CD8-positive, alpha-beta memory T cell (primary cell): ENCODE measurements around the gene KIAA1671. TPM values are rescaled to one million over a fixed set of nuclear protein-coding genes. Genes with fewer than 3 reads are reported as not detected.

Experiments used
- CTCF ChIA-PET: fragments of 350-600 bp; sonication (Branson Sonifier 250); formaldehyde crosslinking; loops from one replicate; lab custom pipeline; 2021; ENCODE audit warnings: antibody characterized with exemption; lab: Charles Lee
- POLR2A ChIA-PET: fragments of 350-600 bp; sonication (Branson Sonifier 250); formaldehyde crosslinking; loops from one replicate; lab custom pipeline; 2021; ENCODE audit warnings: antibody characterized with exemption; lab: Charles Lee
- DNase-seq, 5 donors: peaks; one replicate each; pipeline versions ENCODE4 v3.0.0 to v3.0.0-alpha.2; 2020 to 2022; ENCODE audit warnings: mixed read lengths in 1 of 5
- H3K27ac ChIP-seq: one replicate; pipeline ENCODE4 v1.7.0; 2013; ENCODE audit warnings: low read depth, mild to moderate bottlenecking, low read length, moderate library complexity
- H3K27me3 ChIP-seq: 2 replicates; pipeline ENCODE4 v1.7.0; 2013; ENCODE audit warnings: low read length, mild to moderate bottlenecking; ENCODE audit not compliant: insufficient read depth, poor library complexity, severe bottlenecking
- H3K36me3 ChIP-seq: 2 replicates; pipeline ENCODE4 v1.7.0; 2013; ENCODE audit warnings: mild to moderate bottlenecking, low read length, moderate library complexity; ENCODE audit not compliant: insufficient read depth
- H3K4me1 ChIP-seq: 2 replicates; pipeline ENCODE4 v1.7.0; 2013; ENCODE audit warnings: mild to moderate bottlenecking, low read length, moderate library complexity; ENCODE audit not compliant: insufficient read depth
- H3K4me3 ChIP-seq: 2 replicates; pipeline ENCODE4 v1.7.0; 2013; ENCODE audit warnings: mild to moderate bottlenecking, low read length
- H3K9me3 ChIP-seq: 2 replicates; pipeline ENCODE4 v1.7.0; 2013; ENCODE audit warnings: mild to moderate bottlenecking, low read length
- H3K27ac Mint-ChIP-seq, 8 donors: one replicate each; pipeline ENCODE4 v1.8.0; 2020 to 2021; ENCODE audit warnings: mixed read lengths in 8 of 8, mild to moderate bottlenecking in 6 of 8, inconsistent platforms in 3 of 8, moderate library complexity in 3 of 8
- H3K27me3 Mint-ChIP-seq, 2 donors: one replicate each; pipeline ENCODE4 v1.8.0; 2020 to 2021; ENCODE audit warnings: mixed read lengths in 2 of 2, mild to moderate bottlenecking in 1 of 2, moderate library complexity in 1 of 2
- H3K36me3 Mint-ChIP-seq, 3 donors: one replicate each; pipeline ENCODE4 v1.8.0; 2020 to 2021; ENCODE audit warnings: mixed read lengths in 3 of 3, inconsistent platforms in 1 of 3, mild to moderate bottlenecking in 1 of 3
- H3K4me1 Mint-ChIP-seq, 3 donors: one replicate each; pipeline ENCODE4 v1.8.0; 2020 to 2021; ENCODE audit warnings: mixed read lengths in 3 of 3, inconsistent platforms in 1 of 3, mild to moderate bottlenecking in 1 of 3
- H3K4me3 Mint-ChIP-seq, 7 donors: one replicate each; pipeline ENCODE4 v1.8.0; 2020 to 2021; ENCODE audit warnings: mixed read lengths in 7 of 7, mild to moderate bottlenecking in 6 of 7, moderate library complexity in 4 of 7, inconsistent platforms in 2 of 7
- H3K9me3 Mint-ChIP-seq, 5 donors: one replicate each; pipeline ENCODE4 v1.8.0; 2020 to 2022; ENCODE audit warnings: mixed read lengths in 5 of 5, mild to moderate bottlenecking in 3 of 5, moderate library complexity in 2 of 5, inconsistent platforms in 1 of 5
- polyA plus RNA-seq: library from polyadenylated mRNA; unstranded; fragments of 300-500 nt; fragmentation: Illumina TruSeq; gene quantifications from one replicate; pipeline ENCODE4 v1.2.3, GENCODE V29; 2021
- total RNA-seq, 2 experiments: library from RNA; stranded (reverse); gene quantifications; one replicate each; pipeline ENCODE4 v1.2.3, GENCODE V29; 2021

Gene KIAA1671
- total and polyA plus RNA-seq, 3 experiments from 2014 or later, result 2.6 to 14.7 (median 13.8) TPM

GRCh38 chr22:24997023-24997422, 44.5 kb downstream of the KIAA1671 start:
- Mint-ChIP-seq H3K4me3 (no peak overlapping the region), H3K9me3 (peaks cover 0 to 4% (median under 1%) of the 10 kb centered on the region in 5 donors), H3K36me3 (peaks cover 0 to 6% (median 0%) of the 10 kb centered on the region in 3 donors), H3K27me3 (peaks cover 10 to 37% of the 10 kb centered on the region in 2 donors), H3K27ac (no peak overlapping the region), H3K4me1 (peaks cover 5 to 12% (median 8%) of the 10 kb centered on the region in 3 donors)
- ChIA-PET POLR2A (no interaction called here), CTCF (no interaction called here)
- H3K9me3 ChIP-seq, result no peaks in the 10 kb centered on the region
- H3K36me3 ChIP-seq, result no peaks in the 10 kb centered on the region
- DNase-seq, result no peak
- peaks cover 2% of the 10 kb centered on the region for H3K4me1 ChIP-seq
- H3K27me3 ChIP-seq, result no peaks in the 10 kb centered on the region
- no peak overlapping the region for H3K27ac ChIP-seq
- H3K4me3 ChIP-seq, result no peak overlapping the region

GRCh38 chr22:25000686-25001085, 48.2 kb downstream of the KIAA1671 start:
- Mint-ChIP-seq H3K27ac (no peak overlapping the region), H3K4me1 (peaks cover 10 to 17% (median 10%) of the 10 kb centered on the region in 3 donors), H3K9me3 (peaks cover 0 to 11% (median 8%) of the 10 kb centered on the region in 5 donors), H3K27me3 (peaks cover 9 to 19% of the 10 kb centered on the region in 2 donors), H3K36me3 (peaks cover 0 to 15% (median 0%) of the 10 kb centered on the region in 3 donors), H3K4me3 (no peak overlapping the region)
- Histone ChIP-seq H3K4me3 (no peak overlapping the region), H3K4me1 (peaks cover 5% of the 10 kb centered on the region), H3K27me3 (no peaks in the 10 kb centered on the region), H3K36me3 (no peaks in the 10 kb centered on the region), H3K9me3 (no peaks in the 10 kb centered on the region), H3K27ac (no peak overlapping the region)
- DNase-seq, result no peak
- ChIA-PET POLR2A (no interaction called here), CTCF (no interaction called here)

GRCh38 chr22:25002241-25002985, 49.9 kb downstream of the KIAA1671 start:
- H3K27me3 Mint-ChIP-seq, result peaks cover 3 to 7% of the 10 kb centered on the region in 2 donors
- Histone ChIP-seq H3K27ac (no peak overlapping the region), H3K4me3 (no peak overlapping the region), H3K27me3 (no peaks in the 10 kb centered on the region), H3K4me1 (peaks cover 5% of the 10 kb centered on the region), H3K9me3 (no peaks in the 10 kb centered on the region), H3K36me3 (no peaks in the 10 kb centered on the region)
- ChIA-PET POLR2A (no interaction called here), CTCF (no interaction called here)
- H3K36me3 Mint-ChIP-seq, result peaks cover 0 to 15% (median 0%) of the 10 kb centered on the region in 3 donors
- peak overlapping the region in 1 of 8 donors; percentile 53 for H3K27ac Mint-ChIP-seq
- DNase-seq, result no peak
- peaks cover 0 to 12% (median 9%) of the 10 kb centered on the region in 5 donors for H3K9me3 Mint-ChIP-seq
- H3K4me1 Mint-ChIP-seq, result peaks cover 10 to 17% (median 10%) of the 10 kb centered on the region in 3 donors
- peak overlapping the region in 4 of 7 donors; percentile 45 to 68 (median 57) for H3K4me3 Mint-ChIP-seq

GRCh38 chr22:25006354-25006753, 53.8 kb downstream of the KIAA1671 start:
- Mint-ChIP-seq H3K27ac (peak overlapping the region in 1 of 8 donors; percentile 58), H3K9me3 (peaks cover 0 to 12% (median 8%) of the 10 kb centered on the region in 5 donors), H3K4me3 (no peak overlapping the region), H3K36me3 (peaks cover 0 to 12% (median 0%) of the 10 kb centered on the region in 3 donors), H3K4me1 (peaks cover 6 to 15% (median 8%) of the 10 kb centered on the region in 3 donors), H3K27me3 (peaks cover 4% of the 10 kb centered on the region in 2 donors)
- Histone ChIP-seq H3K9me3 (no peaks in the 10 kb centered on the region), H3K4me1 (peaks cover 5% of the 10 kb centered on the region), H3K4me3 (no peak overlapping the region), H3K36me3 (no peaks in the 10 kb centered on the region), H3K27ac (no peak overlapping the region), H3K27me3 (no peaks in the 10 kb centered on the region)
- POLR2A ChIA-PET, result no interaction called here
- DNase-seq, result no peak
- CTCF ChIA-PET, result no interaction called here

- Histone ChIP-seq H3K4me1 (no peaks in the 10 kb centered on the region), H3K4me3 (no peak overlapping the region), H3K27me3 (no peaks in the 10 kb centered on the region), H3K27ac (no peak overlapping the region), H3K36me3 (no peaks in the 10 kb centered on the region), H3K9me3 (no peaks in the 10 kb centered on the region)
- ChIA-PET POLR2A (no interaction called here), CTCF (no interaction called here)
- DNase-seq, result no peak
- Mint-ChIP-seq H3K9me3 (peaks cover 0 to 8% (median 3%) of the 10 kb centered on the region in 5 donors), H3K4me3 (no peak overlapping the region), H3K36me3 (peaks cover 0 to 4% (median 0%) of the 10 kb centered on the region in 3 donors), H3K27ac (no peak overlapping the region), H3K4me1 (peaks cover 0 to 6% (median under 1%) of the 10 kb centered on the region in 3 donors), H3K27me3 (peaks cover 4% of the 10 kb centered on the region in 2 donors)
Measured at GRCh38 chr22:25007444-25008106, 55.1 kb downstream of the KIAA1671 start.

- Histone ChIP-seq H3K4me3 (no peak overlapping the region), H3K4me1 (no peaks in the 10 kb centered on the region), H3K9me3 (no peaks in the 10 kb centered on the region), H3K27ac (no peak overlapping the region), H3K27me3 (no peaks in the 10 kb centered on the region), H3K36me3 (no peaks in the 10 kb centered on the region)
- Mint-ChIP-seq H3K9me3 (peaks cover 0 to 5% (median 2%) of the 10 kb centered on the region in 5 donors), H3K27ac (no peak overlapping the region), H3K36me3 (peaks cover 0 to 4% (median 0%) of the 10 kb centered on the region in 3 donors), H3K4me3 (peak overlapping the region in 1 of 7 donors; percentile 23), H3K27me3 (peaks cover 3 to 8% of the 10 kb centered on the region in 2 donors), H3K4me1 (no peaks in the 10 kb centered on the region)
- POLR2A ChIA-PET, result no interaction called here
- DNase-seq, result no peak
- CTCF ChIA-PET, result no interaction called here
Measured at GRCh38 chr22:25008666-25009065, 56.1 kb downstream of the KIAA1671 start.

GRCh38 chr22:25012741-25013143, 60.2 kb downstream of the KIAA1671 start:
- H3K36me3 Mint-ChIP-seq, result no peaks in the 10 kb centered on the region
- ChIA-PET CTCF (no interaction called here), POLR2A (no interaction called here)

GRCh38 chr22:25013607-25014006, 61.1 kb downstream of the KIAA1671 start:
- peaks cover 7 to 28% of the 10 kb centered on the region in 2 donors for H3K27me3 Mint-ChIP-seq
- no peak overlapping the region for H3K4me3 Mint-ChIP-seq
- no peak overlapping the region for H3K4me3 ChIP-seq
- no peak overlapping the region for H3K27ac Mint-ChIP-seq
- no peaks in the 10 kb centered on the region for H3K4me1 ChIP-seq
- DNase-seq, result no peak
- no peaks in the 10 kb centered on the region for H3K4me1 Mint-ChIP-seq
- H3K9me3 Mint-ChIP-seq, result no peaks in the 10 kb centered on the region
- POLR2A ChIA-PET, result no interaction called here
- no peak overlapping the region for H3K27ac ChIP-seq
- no peaks in the 10 kb centered on the region for H3K36me3 ChIP-seq
- no peaks in the 10 kb centered on the region for H3K9me3 ChIP-seq
- no peaks in the 10 kb centered on the region for H3K27me3 ChIP-seq
- no peaks in the 10 kb centered on the region for H3K36me3 Mint-ChIP-seq
- CTCF ChIA-PET, result no interaction called here

More at GRCh38 chr22:25012741-25013143, 60.2 kb downstream of the KIAA1671 start:
- no peak overlapping the region for H3K4me3 Mint-ChIP-seq
- no peak overlapping the region for H3K27ac Mint-ChIP-seq
- Histone ChIP-seq H3K4me1 (no peaks in the 10 kb centered on the region), H3K36me3 (no peaks in the 10 kb centered on the region), H3K27ac (no peak overlapping the region), H3K4me3 (no peak overlapping the region), H3K9me3 (no peaks in the 10 kb centered on the region), H3K27me3 (no peaks in the 10 kb centered on the region)
- no peaks in the 10 kb centered on the region for H3K4me1 Mint-ChIP-seq
- DNase-seq, result no peak
- H3K9me3 Mint-ChIP-seq, result no peaks in the 10 kb centered on the region
- H3K27me3 Mint-ChIP-seq, result peaks cover 7 to 20% of the 10 kb centered on the region in 2 donors
